ENCODE measurements around the gene ZHX3. TPM values are rescaled to one million over a fixed set of nuclear protein-coding genes. Genes with fewer than 3 reads are reported as not detected.

ZHX3 gene
- total and polyA plus RNA-seq, 9 of the 15 experiments (the other 6 are each of a cell fraction or from before 2014, with no cell fraction given): 0.80 to 14.6 (median 4.9) TPM

DNA sequence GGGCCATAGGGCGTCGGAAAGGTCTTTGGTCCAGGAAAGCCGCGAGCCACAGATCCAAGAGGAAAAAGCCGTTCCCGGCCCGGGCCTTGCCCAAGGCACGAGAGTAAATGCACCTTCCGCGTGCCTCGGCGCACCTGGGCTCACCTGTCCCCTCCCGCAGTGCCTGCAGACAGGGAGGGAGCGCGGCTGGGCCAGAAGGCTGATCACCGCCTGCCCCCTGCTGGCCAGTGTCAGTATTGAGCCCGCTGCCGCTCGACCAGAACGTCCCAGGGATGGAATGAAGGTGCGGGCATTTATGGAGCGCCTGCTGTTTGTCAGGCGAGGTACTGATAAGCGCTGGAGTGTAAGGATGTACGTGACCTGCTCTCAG lies 22.4 kb upstream of the ZHX3 start:
- in situ Hi-C loops (cut with MboI) (loop anchor here (5.0 kb wide), 2 partner anchors 163 to 368 kb away; no protein-coding TSS in a partner anchor), intact Hi-C loops (cut with micrococcal nuclease) (loop anchor here (1.0 to 10.0 kb wide), 8 partner anchors 71 to 397 kb away; partner anchors contain the start of gene CHD6)
- DNase-seq (ENCODE audit: extremely low read depth in 1 of 4, low spot score in 3 of 4): peak; percentile 78 to 89 (median 86)
- ChIA-PET CTCF (ENCODE audit: low intra/inter-chr PET ratio) (interaction anchor here (0.8 to 3.3 kb wide), 7 partner anchors 90 to 377 kb away, joined by 3 to 50 read pairs (median 7); no protein-coding TSS in a partner anchor), POLR2A (interaction anchor here (0.7 kb wide), 1 partner anchor 318 kb away, joined by 3 read pairs; no protein-coding TSS in a partner anchor)
- H3K9ac ChIP-seq (ENCODE audit: insufficient read depth in 1 of 2, low read depth in 2 of 2, low read length in 2 of 2): 0 out of 4 replicates have a peak overlapping the region, but pooled peaks have one; percentile 6 to 7
- no peaks in the 10 kb centered on the region for H3K36me3 ChIP-seq (ENCODE audit: control insufficient read depth, insufficient read depth, low read length)
- 4% methylated on average over 25 of the region's 25 CpGs for whole genome bisulfite sequencing (ENCODE audit: insufficient coverage, low coverage, missing lambda C conversion rate)
- H3K4me1 ChIP-seq (replicated peaks in 1 of 2; ENCODE audit: control insufficient read depth in 2 of 2, insufficient read depth in 2 of 2, low read length in 2 of 2): peaks cover 8 to 27% of the 10 kb centered on the region in 2 experiments; a peak in 4 of 5 replicates
- no peaks in the 10 kb centered on the region for H3K9me1 ChIP-seq (ENCODE audit: control insufficient read depth, insufficient read depth, low read length)
- no peak for FAIRE-seq
- peaks cover 8% of the 10 kb centered on the region; the same call in 2 of the 3 replicates for H3K79me2 ChIP-seq (ENCODE audit: control insufficient read depth, insufficient read depth, low read length)
- no TSS peak for BruUV-seq (replicated peaks)
- H3K27ac ChIP-seq (ENCODE audit: extremely low read depth, low read depth, low read length): no peak overlapping the region
- peaks cover 2 to 7% of the 10 kb centered on the region in 2 experiments; a peak in 3 of 5 replicates for H3K27me3 ChIP-seq (ENCODE audit: control insufficient read depth in 2 of 2, insufficient read depth in 2 of 2, low read length in 2 of 2)
- no peaks in the 10 kb centered on the region for H3K9me3 ChIP-seq (replicated peaks; ENCODE audit: control insufficient read depth, insufficient read depth, low read depth, low read length)
- no peaks in the 10 kb centered on the region for H4K20me1 ChIP-seq (replicated peaks; ENCODE audit: control insufficient read depth, insufficient read depth, low read length)
- peak; percentile 85 for ATAC-seq
- H3K4me3 ChIP-seq: peak overlapping the region; percentile 44
- peak overlapping the region; percentile 94 for H3K4me2 ChIP-seq (ENCODE audit: insufficient read depth, low read length)
- H2AFZ ChIP-seq (ENCODE audit: low read depth, low read length): peak overlapping the region; percentile 95
- no peak for TF ChIP-seq TARDBP (IDR thresholded peaks at IDR 0.05)
- peak; percentile 64; the same call in 1 of the 2 replicates for TF ChIP-seq BCOR (IDR thresholded peaks at IDR 0.05)
- TF ChIP-seq ZNF780A (CRISPR knock-in tag; IDR thresholded peaks at IDR 0.05): no peak
- TF ChIP-seq, protein P1, sequence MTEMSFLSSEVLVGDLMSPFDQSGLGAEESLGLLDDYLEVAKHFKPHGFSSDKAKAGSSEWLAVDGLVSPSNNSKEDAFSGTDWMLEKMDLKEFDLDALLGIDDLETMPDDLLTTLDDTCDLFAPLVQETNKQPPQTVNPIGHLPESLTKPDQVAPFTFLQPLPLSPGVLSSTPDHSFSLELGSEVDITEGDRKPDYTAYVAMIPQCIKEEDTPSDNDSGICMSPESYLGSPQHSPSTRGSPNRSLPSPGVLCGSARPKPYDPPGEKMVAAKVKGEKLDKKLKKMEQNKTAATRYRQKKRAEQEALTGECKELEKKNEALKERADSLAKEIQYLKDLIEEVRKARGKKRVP (CRISPR knock-in tag; IDR thresholded peaks at IDR 0.05): no peak
- no peak for TF ChIP-seq MCM3 (IDR thresholded peaks at IDR 0.05)
- TF ChIP-seq, protein P2, sequence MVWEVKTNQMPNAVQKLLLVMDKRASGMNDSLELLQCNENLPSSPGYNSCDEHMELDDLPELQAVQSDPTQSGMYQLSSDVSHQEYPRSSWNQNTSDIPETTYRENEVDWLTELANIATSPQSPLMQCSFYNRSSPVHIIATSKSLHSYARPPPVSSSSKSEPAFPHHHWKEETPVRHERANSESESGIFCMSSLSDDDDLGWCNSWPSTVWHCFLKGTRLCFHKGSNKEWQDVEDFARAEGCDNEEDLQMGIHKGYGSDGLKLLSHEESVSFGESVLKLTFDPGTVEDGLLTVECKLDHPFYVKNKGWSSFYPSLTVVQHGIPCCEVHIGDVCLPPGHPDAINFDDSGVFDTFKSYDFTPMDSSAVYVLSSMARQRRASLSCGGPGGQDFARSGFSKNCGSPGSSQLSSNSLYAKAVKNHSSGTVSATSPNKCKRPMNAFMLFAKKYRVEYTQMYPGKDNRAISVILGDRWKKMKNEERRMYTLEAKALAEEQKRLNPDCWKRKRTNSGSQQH (CRISPR knock-in tag; IDR thresholded peaks at IDR 0.05): no peak
- no peak for TF ChIP-seq CREBBP (IDR thresholded peaks at IDR 0.05; ENCODE audit: low read depth, low read length)
- TF ChIP-seq, protein P3, sequence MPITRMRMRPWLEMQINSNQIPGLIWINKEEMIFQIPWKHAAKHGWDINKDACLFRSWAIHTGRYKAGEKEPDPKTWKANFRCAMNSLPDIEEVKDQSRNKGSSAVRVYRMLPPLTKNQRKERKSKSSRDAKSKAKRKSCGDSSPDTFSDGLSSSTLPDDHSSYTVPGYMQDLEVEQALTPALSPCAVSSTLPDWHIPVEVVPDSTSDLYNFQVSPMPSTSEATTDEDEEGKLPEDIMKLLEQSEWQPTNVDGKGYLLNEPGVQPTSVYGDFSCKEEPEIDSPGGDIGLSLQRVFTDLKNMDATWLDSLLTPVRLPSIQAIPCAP (CRISPR knock-in tag; IDR thresholded peaks at IDR 0.05; ENCODE audit: borderline replicate concordance): no peak
- TF ChIP-seq ZNF175 (CRISPR knock-in tag; IDR thresholded peaks at IDR 0.05; ENCODE audit: low read depth): no peak
- no peak for TF ChIP-seq KAT2B (IDR thresholded peaks at IDR 0.05; ENCODE audit: low read depth, low read length)
- TF ChIP-seq CBFA2T2 (conservative IDR thresholded peaks at IDR 0.05): no peak
- no peak for TF ChIP-seq SMARCE1 (IDR thresholded peaks at IDR 0.05)
- no peak for TF ChIP-seq ZNF174 (CRISPR knock-in tag; IDR thresholded peaks at IDR 0.05)
- no peak for TF ChIP-seq HDAC6 (IDR thresholded peaks at IDR 0.05; ENCODE audit: low read depth, low read length)
- TF ChIP-seq TOE1 (IDR thresholded peaks at IDR 0.05; ENCODE audit: borderline replicate concordance): peak; percentile 52; the same call in 1 of the 2 replicates
- TF ChIP-seq TOE1 (CRISPR knock-in tag; IDR thresholded peaks at IDR 0.05; ENCODE audit: borderline replicate concordance, low read depth): no peak
- no peak; the same call in 1 of the 2 replicates for TF ChIP-seq NR2C2 (CRISPR knock-in tag; IDR thresholded peaks at IDR 0.05)
- no peak for TF ChIP-seq NR2C2 (tag; IDR thresholded peaks at IDR 0.05)
- TF ChIP-seq, protein P4, sequence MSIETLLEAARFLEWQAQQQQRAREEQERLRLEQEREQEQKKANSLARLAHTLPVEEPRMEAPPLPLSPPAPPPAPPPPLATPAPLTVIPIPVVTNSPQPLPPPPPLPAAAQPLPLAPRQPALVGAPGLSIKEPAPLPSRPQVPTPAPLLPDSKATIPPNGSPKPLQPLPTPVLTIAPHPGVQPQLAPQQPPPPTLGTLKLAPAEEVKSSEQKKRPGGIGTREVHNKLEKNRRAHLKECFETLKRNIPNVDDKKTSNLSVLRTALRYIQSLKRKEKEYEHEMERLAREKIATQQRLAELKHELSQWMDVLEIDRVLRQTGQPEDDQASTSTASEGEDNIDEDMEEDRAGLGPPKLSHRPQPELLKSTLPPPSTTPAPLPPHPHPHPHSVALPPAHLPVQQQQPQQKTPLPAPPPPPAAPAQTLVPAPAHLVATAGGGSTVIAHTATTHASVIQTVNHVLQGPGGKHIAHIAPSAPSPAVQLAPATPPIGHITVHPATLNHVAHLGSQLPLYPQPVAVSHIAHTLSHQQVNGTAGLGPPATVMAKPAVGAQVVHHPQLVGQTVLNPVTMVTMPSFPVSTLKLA (conservative IDR thresholded peaks at IDR 0.05): no peak; a peak in 1 of 4 replicates
- no peak for TF ChIP-seq SMAD1 (IDR thresholded peaks at IDR 0.05; ENCODE audit: low read depth, low read length, partially characterized antibody)
